GM18526 (cell line): ENCODE measurements around the gene LDB3.

Source experiments
- POLR2A ChIP-seq: IDR thresholded peaks from 3 replicates; pipeline ENCODE4 v1.6.1; 2011; ENCODE audit not compliant: insufficient read length; ENCODE audit errors: extremely low read depth

Gene LDB3

DNA sequence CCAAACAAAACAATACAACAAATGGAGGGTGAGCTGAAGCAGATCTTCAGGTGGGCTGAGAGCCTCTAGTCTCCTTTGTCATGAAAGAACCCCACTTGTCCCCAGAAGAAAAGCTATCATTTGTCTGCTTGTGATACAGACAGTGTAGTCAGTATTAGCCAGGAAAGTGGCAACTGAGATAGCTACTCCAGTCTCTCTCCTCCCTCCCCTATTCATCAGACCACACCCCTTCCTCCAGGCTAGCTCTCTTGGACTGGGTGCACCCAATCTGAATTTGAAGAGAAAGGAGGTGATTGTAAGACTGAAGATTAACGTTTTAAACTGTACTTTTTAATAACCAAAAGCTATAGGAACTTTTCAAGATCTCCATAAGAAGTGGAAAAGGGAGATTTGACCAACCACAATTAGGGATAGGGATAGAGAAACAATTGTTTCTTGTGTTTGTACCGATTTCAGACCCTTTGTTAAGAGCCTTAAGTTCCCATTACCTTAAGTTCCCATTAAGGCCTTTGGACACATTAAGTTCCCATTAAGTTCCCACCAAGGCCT lies 102.2 kb downstream of the LDB3 start:
- TF ChIP-seq POLR2A: no peak

DNA sequence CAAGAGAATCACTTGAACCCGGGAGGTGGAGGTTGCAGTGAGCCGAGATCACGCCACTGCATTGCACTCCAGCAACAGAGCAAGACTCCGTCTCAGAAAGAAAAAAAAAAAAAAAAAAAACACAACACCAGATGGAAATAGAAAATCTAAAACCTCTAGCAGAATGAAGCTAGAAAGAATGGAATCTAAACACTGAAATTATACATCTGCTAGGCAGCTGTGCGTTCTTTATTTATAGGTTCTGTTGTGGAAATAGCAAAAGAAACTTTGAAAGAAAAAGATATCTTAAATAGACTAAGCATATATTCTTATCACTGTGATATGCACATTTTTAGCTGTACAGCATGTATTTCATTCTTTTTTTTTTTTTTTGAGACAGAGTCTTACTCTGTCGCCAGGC lies 105.2 kb downstream of the LDB3 start:
- no peak for TF ChIP-seq POLR2A

DNA sequence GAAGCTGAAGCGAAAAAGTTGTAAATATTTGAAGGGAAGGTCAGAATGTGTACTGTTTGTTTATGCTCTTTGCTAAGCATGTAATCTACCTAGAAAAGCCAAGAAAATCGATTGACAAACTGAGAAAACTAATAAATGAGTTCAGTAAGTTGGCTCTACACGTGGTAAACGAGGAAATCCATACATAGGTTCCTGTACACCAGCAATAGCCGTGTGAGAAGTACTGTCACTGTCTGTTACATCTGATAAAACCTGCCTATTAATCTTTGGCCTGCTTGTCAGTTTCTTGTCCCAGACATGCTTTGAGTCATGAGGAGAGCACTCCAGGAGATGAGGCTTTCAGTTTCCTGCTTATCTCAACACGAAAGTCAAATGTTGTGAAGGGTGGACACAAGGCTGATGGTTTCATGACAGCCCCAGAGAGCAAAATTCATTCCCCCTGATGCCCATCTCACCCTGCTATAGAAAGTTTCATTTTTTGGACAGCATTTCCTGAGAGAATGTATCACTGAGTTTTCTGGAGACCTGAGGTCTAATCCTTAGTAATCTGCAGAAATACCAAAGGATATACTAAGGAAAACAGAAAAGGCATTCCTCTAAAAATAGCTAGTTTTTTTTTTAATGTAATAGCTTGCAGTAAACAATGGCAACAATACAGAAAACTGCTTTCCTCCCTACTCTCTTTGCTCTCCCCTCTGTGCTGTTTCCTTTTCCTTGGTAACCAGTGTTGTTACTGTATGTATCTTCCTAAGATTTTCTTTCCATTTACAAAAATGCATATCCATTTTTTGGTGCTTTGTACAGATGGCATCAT lies 107.0 kb downstream of the LDB3 start:
- no peak for TF ChIP-seq POLR2A

GRCh38 chr10:86775870-86776180 lies 107.5 kb downstream of the LDB3 start:
- TF ChIP-seq POLR2A: no peak

- TF ChIP-seq POLR2A: no peak
Observed at GRCh38 chr10:86779220-86780017, 111.1 kb downstream of the LDB3 start.

DNA sequence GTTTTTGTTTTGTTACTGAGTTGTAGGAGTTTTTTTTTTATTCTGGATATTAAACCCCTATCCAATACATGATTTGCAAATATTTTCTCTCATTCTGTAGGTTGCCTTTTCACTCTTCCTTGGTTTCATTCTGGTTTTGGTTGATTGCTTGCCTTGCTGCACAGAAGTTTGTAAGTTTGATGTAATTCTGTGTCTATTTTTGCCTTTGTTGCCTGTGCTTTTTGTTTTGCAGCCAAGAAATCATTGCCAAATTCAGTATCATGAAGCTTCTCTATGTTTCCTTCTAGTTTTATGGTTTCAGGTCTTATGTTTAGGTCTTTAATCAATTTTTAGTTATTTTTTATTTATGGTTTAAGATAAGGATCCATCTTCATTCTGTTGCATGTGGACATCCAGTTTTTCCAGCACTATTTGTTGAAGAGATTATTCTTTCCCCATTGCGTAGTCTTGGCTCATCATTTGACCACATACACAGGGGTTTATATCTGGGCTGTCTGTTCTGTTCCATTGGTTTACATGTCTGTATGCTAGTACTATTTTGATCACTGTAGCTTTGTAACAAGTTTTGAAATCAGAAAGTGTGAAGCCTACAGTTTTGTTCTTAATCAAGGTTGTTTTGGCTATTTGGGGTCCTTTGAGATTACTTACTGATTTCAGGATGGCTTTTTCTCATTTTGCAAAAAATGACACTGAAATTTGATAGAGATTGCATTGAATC lies 114.5 kb downstream of the LDB3 start:
- no peak for TF ChIP-seq POLR2A

DNA sequence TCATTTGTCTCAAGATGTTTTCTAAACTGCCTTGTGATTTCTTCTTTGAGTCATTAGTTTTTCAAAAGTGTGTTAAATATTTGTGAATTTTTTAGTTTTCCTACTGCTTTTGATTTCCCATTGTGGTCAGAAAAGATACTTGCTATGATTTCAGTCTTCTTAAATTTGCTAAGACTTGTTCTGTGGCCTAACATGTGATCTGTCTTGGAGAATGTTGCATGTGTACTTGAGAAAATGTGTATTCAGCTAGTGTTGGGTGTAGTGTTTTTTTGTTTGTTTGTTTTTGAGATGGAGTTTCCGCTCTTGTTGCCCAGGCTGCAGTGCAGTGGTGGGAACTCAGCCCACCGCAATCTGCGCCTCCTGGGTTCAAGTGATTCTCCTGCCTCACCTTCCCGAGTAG lies 116.7 kb downstream of the LDB3 start:
- TF ChIP-seq POLR2A: no peak
